GM06990 (cell line): Measurements from ENCODE around the gene ZNF418.
A peak's percentile ranks its signal among the peaks of the same experiment; 100 is the strongest.
"Not testable (repeated sequence)": the region's sequence is repeated elsewhere in the genome, so short reads cannot be mapped to it uniquely, and the experiment has no call there.

Experiments used
- DNase-seq: peaks from one replicate; pipeline ENCODE4 v3.0.0-alpha.2; 2011; ENCODE audit not compliant: insufficient read length; ENCODE audit errors: extremely low read depth
- H3K27me3 ChIP-seq: replicated peaks from 2 replicates; pipeline ENCODE4 v1.6.0; 2011; ENCODE audit warnings: low read length; ENCODE audit not compliant: control insufficient read depth, insufficient read depth
- H3K36me3 ChIP-seq: 2 replicates; pipeline ENCODE4 v1.5.1; 2011; ENCODE audit warnings: low read length; ENCODE audit not compliant: control insufficient read depth, insufficient read depth
- H3K4me3 ChIP-seq: replicated peaks from 2 replicates; pipeline ENCODE4 v1.5.1; 2011; ENCODE audit warnings: low read depth, mild to moderate bottlenecking, control low read depth, low read length
- TF ChIP-seq, protein P1 (sequence below): IDR thresholded peaks from 2 replicates; pipeline ENCODE4 v1.5.1; 2011; ENCODE audit warnings: low read length, control low read depth, mild to moderate bottlenecking, inconsistent platforms; ENCODE audit not compliant: insufficient read depth, poor library complexity, severe bottlenecking

ZNF418 gene

DNA sequence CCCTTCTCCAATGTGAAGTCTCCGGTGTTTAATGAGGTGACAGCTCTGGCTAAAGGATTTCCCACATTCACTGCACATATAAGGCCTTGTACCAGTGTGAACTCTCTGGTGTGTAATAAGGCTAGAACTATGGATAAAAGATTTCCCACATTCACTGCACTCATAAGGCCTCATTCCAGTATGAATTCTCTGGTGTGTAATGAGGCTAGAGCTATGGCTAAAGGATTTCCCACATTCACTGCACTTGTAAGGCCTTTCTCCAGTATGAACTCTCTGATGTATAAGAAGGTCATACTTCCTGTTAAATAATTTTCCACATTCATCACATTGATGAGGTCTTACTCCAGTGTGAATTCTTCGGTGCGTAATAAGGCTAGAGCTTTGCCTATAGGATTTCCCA lies 6.4 kb upstream of the ZNF418 start:
- TF ChIP-seq, protein P1, sequence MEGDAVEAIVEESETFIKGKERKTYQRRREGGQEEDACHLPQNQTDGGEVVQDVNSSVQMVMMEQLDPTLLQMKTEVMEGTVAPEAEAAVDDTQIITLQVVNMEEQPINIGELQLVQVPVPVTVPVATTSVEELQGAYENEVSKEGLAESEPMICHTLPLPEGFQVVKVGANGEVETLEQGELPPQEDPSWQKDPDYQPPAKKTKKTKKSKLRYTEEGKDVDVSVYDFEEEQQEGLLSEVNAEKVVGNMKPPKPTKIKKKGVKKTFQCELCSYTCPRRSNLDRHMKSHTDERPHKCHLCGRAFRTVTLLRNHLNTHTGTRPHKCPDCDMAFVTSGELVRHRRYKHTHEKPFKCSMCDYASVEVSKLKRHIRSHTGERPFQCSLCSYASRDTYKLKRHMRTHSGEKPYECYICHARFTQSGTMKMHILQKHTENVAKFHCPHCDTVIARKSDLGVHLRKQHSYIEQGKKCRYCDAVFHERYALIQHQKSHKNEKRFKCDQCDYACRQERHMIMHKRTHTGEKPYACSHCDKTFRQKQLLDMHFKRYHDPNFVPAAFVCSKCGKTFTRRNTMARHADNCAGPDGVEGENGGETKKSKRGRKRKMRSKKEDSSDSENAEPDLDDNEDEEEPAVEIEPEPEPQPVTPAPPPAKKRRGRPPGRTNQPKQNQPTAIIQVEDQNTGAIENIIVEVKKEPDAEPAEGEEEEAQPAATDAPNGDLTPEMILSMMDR, result no peak
- Histone ChIP-seq H3K36me3 (peaks cover 8% of the 10 kb centered on the region), H3K4me3 (no peak overlapping the region), H3K27me3 (no peaks in the 10 kb centered on the region)
- no peak for DNase-seq

DNA sequence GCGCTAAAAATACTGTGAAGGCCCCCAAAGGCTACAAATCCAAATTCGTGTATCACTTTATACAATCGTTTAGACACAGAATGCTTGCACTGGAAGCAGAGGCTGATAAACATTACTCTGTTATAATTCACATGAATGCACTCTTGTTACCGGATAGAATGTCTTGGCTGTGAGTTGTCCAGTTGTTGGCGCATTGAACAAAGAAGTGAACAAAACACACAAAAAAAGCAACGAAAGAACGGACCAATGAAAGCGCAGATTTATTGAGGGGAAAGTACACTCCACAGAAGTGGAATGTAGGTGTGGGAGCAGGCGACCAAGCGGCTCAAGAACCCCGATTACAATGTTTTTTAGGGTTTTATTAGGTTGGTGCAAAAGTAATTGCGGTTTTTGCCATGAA lies 529 bp upstream of the ZNF418 start:
- TF ChIP-seq, protein P1, result no peak
- H3K36me3 ChIP-seq, result no peaks in the 10 kb centered on the region
- no peak for DNase-seq
- no peaks in the 10 kb centered on the region for H3K27me3 ChIP-seq
- H3K4me3 ChIP-seq, result no peak overlapping the region

DNA sequence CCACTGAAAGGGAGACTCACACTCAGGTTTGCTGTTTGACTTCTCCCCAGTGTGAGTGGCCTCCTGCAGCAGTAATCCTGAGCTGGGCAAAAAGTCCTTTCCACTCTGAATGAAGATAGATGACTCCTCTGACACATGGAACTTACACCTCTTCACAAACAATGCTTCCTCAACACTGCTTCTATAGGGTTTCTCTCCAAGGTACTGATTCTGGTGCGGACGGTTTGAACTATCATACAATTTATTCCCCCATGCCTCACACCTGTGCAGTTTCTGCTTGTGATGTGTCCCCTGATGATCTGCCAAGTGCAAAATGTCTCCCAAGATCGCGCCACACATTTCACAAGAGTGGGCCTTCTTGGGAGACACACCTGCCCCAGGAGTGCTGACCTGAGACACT lies 7.6 kb downstream of the ZNF418 start:
- Histone ChIP-seq H3K36me3 (no peaks in the 10 kb centered on the region; the same call in 1 of the 2 replicates), H3K27me3 (no peaks in the 10 kb centered on the region), H3K4me3 (no peak overlapping the region)
- TF ChIP-seq, protein P1, result no peak
- no peak for DNase-seq

DNA sequence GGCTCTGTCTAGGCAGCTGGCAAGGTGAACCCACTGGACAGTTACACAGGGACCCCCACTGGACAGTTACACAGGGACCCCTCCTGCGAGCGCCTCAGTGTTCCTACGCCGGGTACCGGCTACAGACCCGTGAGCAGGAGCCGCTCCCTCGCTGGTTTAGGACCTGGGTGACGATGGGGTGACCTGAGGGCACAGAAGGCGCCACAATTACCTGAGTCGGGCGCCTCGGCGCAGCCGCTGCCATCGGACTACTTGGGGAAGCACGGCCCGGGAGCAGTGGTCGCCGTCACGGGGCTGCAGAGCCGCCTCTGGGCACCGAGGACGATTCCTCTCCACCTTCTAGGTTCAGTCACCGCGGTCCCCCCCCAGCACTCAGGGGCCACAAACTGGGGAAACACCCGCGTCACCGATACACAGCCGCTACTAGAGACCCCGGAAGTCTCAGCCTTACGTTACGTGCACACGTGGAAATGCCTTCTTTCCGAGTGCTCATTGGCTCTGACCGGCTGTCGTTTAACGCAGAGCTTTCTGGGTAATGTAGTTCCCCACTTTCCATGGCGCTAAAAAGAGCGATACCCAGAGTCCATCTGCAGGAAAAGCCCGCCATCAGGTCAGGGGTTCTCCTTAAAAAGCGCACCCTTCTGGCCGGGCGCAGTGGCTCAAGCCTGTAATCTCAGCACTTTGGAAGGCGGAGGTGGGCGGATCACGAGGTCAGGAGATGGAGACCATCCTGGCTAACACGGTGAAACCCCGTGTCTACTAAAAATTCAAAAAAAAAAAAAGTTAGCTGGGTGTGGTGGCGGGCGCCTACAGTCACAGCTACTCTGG lies 18.8 kb downstream of the ZNF418 start, which contains the start of gene ZNF417:
TSS of gene ZNF417 (minus strand) at position 425 of the 828 bp plus-strand sequence. CDS start at position 244, 181 bp downstream.
- H3K4me3 ChIP-seq, result peak within 1 kb of the TSS; percentile 92
- H3K27me3 ChIP-seq, H3K36me3 ChIP-seq: not testable (repeated sequence)
- TF ChIP-seq, protein P1, result peak; percentile 33
- DNase-seq, result peak; percentile 85

DNA sequence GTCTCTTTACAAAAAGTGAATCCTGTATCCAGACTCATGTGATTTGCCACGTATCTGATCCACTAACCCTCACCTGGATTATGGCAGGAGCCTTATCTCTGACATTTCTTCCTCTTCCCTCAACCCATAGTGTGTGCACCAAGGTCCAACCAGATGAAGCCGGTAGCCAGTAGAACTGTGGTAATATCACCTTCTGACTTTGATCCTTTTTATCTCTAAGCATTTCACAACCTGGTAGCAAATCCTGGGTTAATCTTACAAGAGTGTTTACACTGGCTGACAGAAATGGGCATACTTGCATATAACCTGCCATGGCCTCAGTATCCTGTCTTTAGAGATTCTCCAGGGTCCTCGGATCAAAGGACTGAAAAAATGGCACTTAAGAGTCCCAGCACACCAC lies 20.7 kb downstream of the ZNF418 start:
- H3K36me3 ChIP-seq, result peaks cover 3% of the 10 kb centered on the region
- no peak for DNase-seq
- H3K27me3 ChIP-seq, result no peaks in the 10 kb centered on the region
- H3K4me3 ChIP-seq, result no peak overlapping the region
- TF ChIP-seq, protein P1, result no peak
